VCaP (cell line): ENCODE results near the gene GRIA4.

Experiments
- H3K27ac ChIP-seq: fragments of 450-650 bp; 2 replicates; pipeline ENCODE4 v1.5.1; 2017
- TF ChIP-seq, protein P1 (sequence below): fragments of 450-650 bp; conservative IDR thresholded peaks from 2 replicates; pipeline ENCODE4 v1.5.1; 2017; ENCODE audit warnings: mild to moderate bottlenecking, moderate library complexity

Gene GRIA4

GRCh38 chr11:105636496-105636895 lies 26.6 kb downstream of the GRIA4 start:
- no peak overlapping the region for H3K27ac ChIP-seq
- TF ChIP-seq, protein P1, sequence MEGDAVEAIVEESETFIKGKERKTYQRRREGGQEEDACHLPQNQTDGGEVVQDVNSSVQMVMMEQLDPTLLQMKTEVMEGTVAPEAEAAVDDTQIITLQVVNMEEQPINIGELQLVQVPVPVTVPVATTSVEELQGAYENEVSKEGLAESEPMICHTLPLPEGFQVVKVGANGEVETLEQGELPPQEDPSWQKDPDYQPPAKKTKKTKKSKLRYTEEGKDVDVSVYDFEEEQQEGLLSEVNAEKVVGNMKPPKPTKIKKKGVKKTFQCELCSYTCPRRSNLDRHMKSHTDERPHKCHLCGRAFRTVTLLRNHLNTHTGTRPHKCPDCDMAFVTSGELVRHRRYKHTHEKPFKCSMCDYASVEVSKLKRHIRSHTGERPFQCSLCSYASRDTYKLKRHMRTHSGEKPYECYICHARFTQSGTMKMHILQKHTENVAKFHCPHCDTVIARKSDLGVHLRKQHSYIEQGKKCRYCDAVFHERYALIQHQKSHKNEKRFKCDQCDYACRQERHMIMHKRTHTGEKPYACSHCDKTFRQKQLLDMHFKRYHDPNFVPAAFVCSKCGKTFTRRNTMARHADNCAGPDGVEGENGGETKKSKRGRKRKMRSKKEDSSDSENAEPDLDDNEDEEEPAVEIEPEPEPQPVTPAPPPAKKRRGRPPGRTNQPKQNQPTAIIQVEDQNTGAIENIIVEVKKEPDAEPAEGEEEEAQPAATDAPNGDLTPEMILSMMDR, result no peak

DNA sequence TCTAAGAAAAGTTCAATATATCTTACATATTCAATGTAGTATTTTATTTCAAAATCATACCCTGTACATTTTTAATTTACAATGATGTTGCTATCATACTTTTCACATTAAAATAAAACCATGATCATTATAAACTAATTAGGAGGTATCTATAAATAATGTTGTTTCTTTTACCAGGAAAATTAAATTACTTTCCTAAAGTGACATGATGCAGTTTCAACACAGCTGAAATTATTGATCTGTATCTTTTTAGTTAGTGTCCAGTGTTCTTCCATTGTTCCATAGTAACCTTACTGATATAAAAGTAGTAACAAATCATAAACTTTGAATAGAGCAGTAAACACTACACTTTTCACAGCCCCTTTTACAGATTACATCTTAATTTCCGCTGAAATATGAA lies 29.7 kb downstream of the GRIA4 start:
- H3K27ac ChIP-seq, result no peak overlapping the region
- TF ChIP-seq, protein P1, result no peak

- TF ChIP-seq, protein P1, result no peak
- no peak overlapping the region for H3K27ac ChIP-seq
Measured at GRCh38 chr11:105641433-105641832, 31.6 kb downstream of the GRIA4 start.

DNA sequence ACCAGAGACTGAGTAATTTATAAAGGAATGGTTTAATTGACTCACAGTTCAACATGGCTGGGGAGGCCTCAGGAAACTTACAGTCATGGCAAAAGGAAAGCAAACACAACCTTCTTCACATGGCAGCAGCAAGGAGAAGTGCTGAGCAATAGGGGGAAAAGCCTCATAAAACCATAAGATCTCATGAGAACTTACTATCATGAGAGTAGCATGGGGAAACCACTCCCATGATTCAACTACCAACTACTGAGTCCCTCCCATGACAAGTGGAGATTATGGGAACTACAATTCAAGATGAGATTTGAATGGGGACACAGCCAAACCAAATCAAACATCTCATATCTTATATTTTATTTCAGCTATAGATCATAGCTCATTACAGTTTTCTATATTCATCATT lies 33.0 kb downstream of the GRIA4 start:
- H3K27ac ChIP-seq, result no peak overlapping the region
- TF ChIP-seq, protein P1, result no peak

DNA sequence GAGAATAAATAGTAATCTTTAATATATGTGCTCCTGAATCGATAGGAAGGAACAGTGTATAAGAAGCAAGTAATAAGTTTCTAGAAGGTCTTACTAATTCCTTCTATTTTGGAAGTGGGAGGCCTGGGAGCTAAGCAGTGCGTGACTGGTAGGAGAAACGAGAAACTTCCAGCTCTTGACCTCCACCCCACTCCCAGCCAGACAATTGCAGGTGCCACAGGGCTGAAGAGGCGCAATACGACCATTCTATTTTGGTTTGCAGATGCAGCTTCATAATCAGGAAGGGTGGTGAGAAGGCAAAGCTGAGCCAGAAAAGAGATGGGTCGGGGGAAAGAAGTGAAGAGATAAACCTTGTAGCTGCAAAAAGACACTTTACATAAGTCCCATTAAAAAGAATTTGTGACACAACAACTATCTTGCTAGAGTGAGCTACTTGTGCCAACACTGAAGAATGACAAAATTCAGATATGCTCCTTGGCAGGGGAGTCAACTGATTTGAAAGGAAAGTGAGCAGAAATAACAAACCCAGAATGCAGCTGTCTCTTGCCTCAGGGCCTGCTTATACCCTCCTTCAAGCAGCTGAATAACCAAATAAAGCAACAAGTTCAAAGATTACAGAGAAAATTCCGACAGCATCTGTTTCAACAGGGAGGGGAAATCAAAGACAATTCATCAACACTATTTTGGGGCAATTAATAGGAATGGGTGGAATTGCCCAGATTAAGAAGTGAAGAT lies 35.1 kb downstream of the GRIA4 start:
- TF ChIP-seq, protein P1, result no peak
- H3K27ac ChIP-seq, result no peak overlapping the region

- TF ChIP-seq, protein P1, result no peak
- H3K27ac ChIP-seq, result no peak overlapping the region
Measured at GRCh38 chr11:105647780-105648179, 37.9 kb downstream of the GRIA4 start.

- TF ChIP-seq, protein P1, result no peak
- H3K27ac ChIP-seq, result no peak overlapping the region
Measured at GRCh38 chr11:105648762-105649161, 38.9 kb downstream of the GRIA4 start.
